SK-MEL-5 (cell line): ENCODE results near the gene UBL4B. TPM values are rescaled to one million over a fixed set of nuclear protein-coding genes. Genes with fewer than 3 reads are reported as not detected.

Experiments used
- DNase-seq: peaks from one replicate; pipeline ENCODE4 v3.0.0-alpha.2; 2016; ENCODE audit warnings: low read depth, low spot score
- in situ Hi-C: cut with HindIII; loops from 2 replicates; pipeline ENCODE4 v1.10.0; 2016; ENCODE audit warnings: low sequenced_read_pairs, high pct_unique_total_duplicates, low pct_unique_long_range_greater_than_20kb
- total RNA-seq: library from RNA; depleted of rRNA; stranded (reverse); fragments of >200 nt; shearing (Covaris generic); gene quantifications from 2 replicates; pipeline ENCODE4 v1.2.3, GENCODE V29; 2014

UBL4B gene
- total RNA-seq, 1 experiment from 2014 or later: not detected

GRCh38 chr1:110102081-110102480, 10.2 kb upstream of the UBL4B start:
- in situ Hi-C loops: no loop called here
- DNase-seq: no peak

- DNase-seq: peak; percentile 90
- in situ Hi-C loops: no loop called here
These were observed 6.0 kb upstream of the UBL4B start for GRCh38 chr1:110106013-110106941.

GRCh38 chr1:110107867-110108469, 4.3 kb upstream of the UBL4B start:
- no peak for DNase-seq
- in situ Hi-C loops: no loop called here

- in situ Hi-C loops: no loop called here
- DNase-seq: no peak
These were observed 1.2 kb upstream of the UBL4B start for GRCh38 chr1:110111081-110111480.

GRCh38 chr1:110112656-110113055, 413 bp downstream of the UBL4B start:
- no peak for DNase-seq
- in situ Hi-C loops: no loop called here

- DNase-seq: no peak
- in situ Hi-C loops: no loop called here
These were observed 1.3 kb downstream of the UBL4B start for GRCh38 chr1:110113551-110113950.

GRCh38 chr1:110114173-110114572, 1.9 kb downstream of the UBL4B start:
- in situ Hi-C loops: no loop called here
- DNase-seq: no peak

GRCh38 chr1:110114784-110115183, 2.5 kb downstream of the UBL4B start:
- peak; percentile 8 for DNase-seq
- in situ Hi-C loops: no loop called here

GRCh38 chr1:110118636-110119396, 6.6 kb downstream of the UBL4B start:
- no peak for DNase-seq
- in situ Hi-C loops: no loop called here

GRCh38 chr1:110119843-110120242, 7.6 kb downstream of the UBL4B start:
- in situ Hi-C loops: no loop called here
- DNase-seq: no peak

GRCh38 chr1:110120960-110121561, 8.8 kb downstream of the UBL4B start:
- DNase-seq: no peak
- in situ Hi-C loops: no loop called here

GRCh38 chr1:110123224-110123623, 11.0 kb downstream of the UBL4B start:
- no peak for DNase-seq
- in situ Hi-C loops: no loop called here

GRCh38 chr1:110125810-110126209, 13.6 kb downstream of the UBL4B start:
- DNase-seq: no peak
- in situ Hi-C loops: no loop called here

GRCh38 chr1:110130113-110130591, 17.9 kb downstream of the UBL4B start:
- peak; percentile 76 for DNase-seq
- in situ Hi-C loops: no loop called here

GRCh38 chr1:110130989-110131388, 18.7 kb downstream of the UBL4B start:
- in situ Hi-C loops: no loop called here
- no peak for DNase-seq

GRCh38 chr1:110132682-110133081, 20.4 kb downstream of the UBL4B start:
- DNase-seq: no peak
- in situ Hi-C loops: no loop called here

GRCh38 chr1:110133436-110133835, 21.2 kb downstream of the UBL4B start:
- in situ Hi-C loops: no loop called here
- no peak for DNase-seq

- no peak for DNase-seq
- in situ Hi-C loops: no loop called here
These were observed 21.9 kb downstream of the UBL4B start for GRCh38 chr1:110134050-110134595.
